Panc1 (cell line): ENCODE results near the gene ARHGAP44. TPM values are rescaled to one million over a fixed set of nuclear protein-coding genes. Genes with fewer than 3 reads are reported as not detected.

Source experiments
- ATAC-seq: fragments of 200-7000 bp; cut with Tn5 transposase; 2 replicates; pipeline ENCODE4 v1.9.1; 2020; ENCODE audit warnings: mild to moderate bottlenecking, moderate library complexity
- BruUV-seq: library from RNA; stranded (reverse); fragments of 400-500 nt; replicated peaks from 2 replicates; lab custom pipeline; 2021; lab: Mats Ljungman, UMichigan
- CTCF ChIA-PET: fragments of 300-600 bp; sonication (Branson Sonifier 250); formaldehyde crosslinking; loops from one replicate; lab custom pipeline; 2022; ENCODE audit warnings: antibody characterized with exemption; lab: Charles Lee
- POLR2A ChIA-PET: fragments of 300-600 bp; sonication (Branson Sonifier 250); formaldehyde crosslinking; loops from one replicate; lab custom pipeline; 2022; ENCODE audit warnings: antibody characterized with exemption; lab: Charles Lee
- DNase-seq: peaks from one replicate; pipeline ENCODE4 v3.0.0-alpha.2; 2010; ENCODE audit warnings: low read depth, low spot score
- H3K27ac ChIP-seq: 2 replicates; pipeline ENCODE4 v1.5.1; 2011; ENCODE audit warnings: mild to moderate bottlenecking, low read length, inconsistent platforms
- H3K27me3 ChIP-seq: fragments of 200-500 bp; sonication (Bioruptor generic); 2 replicates; pipeline ENCODE4 v1.6.0; 2014; ENCODE audit warnings: low read length, inconsistent platforms; ENCODE audit not compliant: control insufficient read depth, insufficient read depth
- H3K36me3 ChIP-seq: fragments of 200-500 bp; sonication (Bioruptor generic); 2 replicates; pipeline ENCODE4 v1.5.1; 2014; ENCODE audit warnings: inconsistent platforms, mild to moderate bottlenecking, low read length, moderate library complexity; ENCODE audit not compliant: control insufficient read depth, insufficient read depth
- H3K4me1 ChIP-seq: 2 replicates; pipeline ENCODE4 v1.5.1; 2011; ENCODE audit warnings: inconsistent platforms, mild to moderate bottlenecking, low read length, moderate library complexity; ENCODE audit not compliant: control insufficient read depth, insufficient read depth
- H3K4me3 ChIP-seq, 2 experiments: 2 replicates each; pipeline ENCODE4 v1.5.1; 2011 to 2012; ENCODE audit warnings: low read depth in 2 of 2, low read length in 2 of 2, mild to moderate bottlenecking in 2 of 2, inconsistent platforms in 1 of 2, moderate library complexity in 1 of 2
- H3K9me3 ChIP-seq: fragments of 200-500 bp; sonication (Bioruptor generic); 2 replicates; pipeline ENCODE4 v1.5.1; 2014; ENCODE audit warnings: low read depth, mild to moderate bottlenecking, inconsistent platforms, low read length, moderate library complexity; ENCODE audit not compliant: control insufficient read depth, insufficient read depth
- CTCF ChIP-seq: fragments of 450-650 bp; IDR thresholded peaks from 2 replicates; pipeline ENCODE4 v1.5.1; 2017; ENCODE audit warnings: mild to moderate bottlenecking
- POLR2AphosphoS5 ChIP-seq: IDR thresholded peaks from 2 replicates; pipeline ENCODE4 v1.6.1; 2012; ENCODE audit warnings: mild to moderate bottlenecking, low read depth, low read length, moderate library complexity
- SIN3A ChIP-seq: IDR thresholded peaks from 2 replicates; pipeline ENCODE4 v1.6.1; 2012; ENCODE audit warnings: low read depth, mild to moderate bottlenecking, low read length, moderate library complexity, borderline replicate concordance; ENCODE audit not compliant: insufficient read depth
- TCF7L2 ChIP-seq: IDR thresholded peaks from 2 replicates; pipeline ENCODE4 v1.6.1; 2011; ENCODE audit warnings: mild to moderate bottlenecking, low read depth, low read length, inconsistent platforms
- in situ Hi-C: cut with HindIII; loops from 2 replicates; pipeline ENCODE4 v1.10.0; 2016; ENCODE audit warnings: low sequenced_read_pairs, low pct_unique_long_range_greater_than_20kb
- intact Hi-C: fragments of 100-400 bp; cut with micrococcal nuclease; formaldehyde crosslinking; loops from one replicate; pipeline ENCODE4 v1.10.0; 2022; ENCODE audit not compliant: unreplicated experiment
- total RNA-seq: library from RNA; stranded (reverse); gene quantifications from one replicate; pipeline ENCODE4 v1.2.1, GENCODE V29; 2021; ENCODE audit not compliant: unreplicated experiment
- TF ChIP-seq, protein P1 (sequence below), 2 experiments: IDR thresholded peaks; 2 replicates each; pipeline ENCODE4 v1.6.1; 2011 to 2012; ENCODE audit warnings: low read depth in 2 of 2, control low read depth in 1 of 2, low read length in 1 of 2, mild to moderate bottlenecking in 1 of 2, moderate library complexity in 1 of 2; ENCODE audit not compliant: insufficient read depth in 1 of 2

Gene ARHGAP44
- total RNA-seq, 1 experiment from 2014 or later = 0.80 TPM

DNA sequence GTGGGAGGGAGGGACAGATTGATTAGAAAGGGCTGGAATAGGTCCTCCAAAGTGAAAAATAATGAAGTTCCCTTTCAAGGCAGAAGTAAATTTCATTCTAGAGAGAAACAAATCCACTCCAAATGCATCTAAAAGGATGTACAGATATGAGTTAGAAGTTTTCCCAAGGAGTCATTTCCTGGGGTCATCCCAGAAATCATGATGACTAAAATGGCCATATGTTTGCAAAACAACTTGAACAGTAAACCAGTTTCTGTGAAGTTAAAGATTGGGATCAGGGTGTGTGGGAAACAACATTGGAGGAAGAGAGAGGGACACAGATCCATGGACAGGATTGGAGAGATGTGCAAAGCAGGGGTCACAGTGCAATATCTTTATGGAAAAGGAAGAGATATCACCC is 32.5 kb upstream of the ARHGAP44 start:
- in situ Hi-C loops (no loop called here), intact Hi-C loops (no loop called here)
- Histone ChIP-seq H3K36me3 (no peaks in the 10 kb centered on the region), H3K9me3 (no peaks in the 10 kb centered on the region), H3K27me3 (no peaks in the 10 kb centered on the region), H3K27ac (no peak overlapping the region), H3K4me1 (no peaks in the 10 kb centered on the region), H3K4me3 (no peak overlapping the region)
- CTCF ChIA-PET = no interaction called here
- ATAC-seq = no peak
- TF ChIP-seq SIN3A (no peak), CTCF (no peak), TCF7L2 (no peak), POLR2AphosphoS5 (no peak)
- TF ChIP-seq, protein P1, sequence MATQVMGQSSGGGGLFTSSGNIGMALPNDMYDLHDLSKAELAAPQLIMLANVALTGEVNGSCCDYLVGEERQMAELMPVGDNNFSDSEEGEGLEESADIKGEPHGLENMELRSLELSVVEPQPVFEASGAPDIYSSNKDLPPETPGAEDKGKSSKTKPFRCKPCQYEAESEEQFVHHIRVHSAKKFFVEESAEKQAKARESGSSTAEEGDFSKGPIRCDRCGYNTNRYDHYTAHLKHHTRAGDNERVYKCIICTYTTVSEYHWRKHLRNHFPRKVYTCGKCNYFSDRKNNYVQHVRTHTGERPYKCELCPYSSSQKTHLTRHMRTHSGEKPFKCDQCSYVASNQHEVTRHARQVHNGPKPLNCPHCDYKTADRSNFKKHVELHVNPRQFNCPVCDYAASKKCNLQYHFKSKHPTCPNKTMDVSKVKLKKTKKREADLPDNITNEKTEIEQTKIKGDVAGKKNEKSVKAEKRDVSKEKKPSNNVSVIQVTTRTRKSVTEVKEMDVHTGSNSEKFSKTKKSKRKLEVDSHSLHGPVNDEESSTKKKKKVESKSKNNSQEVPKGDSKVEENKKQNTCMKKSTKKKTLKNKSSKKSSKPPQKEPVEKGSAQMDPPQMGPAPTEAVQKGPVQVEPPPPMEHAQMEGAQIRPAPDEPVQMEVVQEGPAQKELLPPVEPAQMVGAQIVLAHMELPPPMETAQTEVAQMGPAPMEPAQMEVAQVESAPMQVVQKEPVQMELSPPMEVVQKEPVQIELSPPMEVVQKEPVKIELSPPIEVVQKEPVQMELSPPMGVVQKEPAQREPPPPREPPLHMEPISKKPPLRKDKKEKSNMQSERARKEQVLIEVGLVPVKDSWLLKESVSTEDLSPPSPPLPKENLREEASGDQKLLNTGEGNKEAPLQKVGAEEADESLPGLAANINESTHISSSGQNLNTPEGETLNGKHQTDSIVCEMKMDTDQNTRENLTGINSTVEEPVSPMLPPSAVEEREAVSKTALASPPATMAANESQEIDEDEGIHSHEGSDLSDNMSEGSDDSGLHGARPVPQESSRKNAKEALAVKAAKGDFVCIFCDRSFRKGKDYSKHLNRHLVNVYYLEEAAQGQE (IDR thresholded peaks at IDR 0.05; ENCODE audit: insufficient read depth in 1 of 2, low read depth in 2 of 2, low read length in 1 of 2) = no peak
- DNase-seq = no peak
- POLR2A ChIA-PET = no interaction called here
- BruUV-seq = no TSS peak

GRCh38 chr17:12759090-12759489 is 30.2 kb upstream of the ARHGAP44 start:
- ATAC-seq (no peak), DNase-seq (no peak)
- POLR2A ChIA-PET = no interaction called here
- in situ Hi-C loops (no loop called here), intact Hi-C loops (no loop called here)
- CTCF ChIA-PET = no interaction called here
- no peaks in the 10 kb centered on the region for H3K27me3 ChIP-seq
- H3K4me1 ChIP-seq = no peaks in the 10 kb centered on the region
- H3K36me3 ChIP-seq = no peaks in the 10 kb centered on the region
- H3K9me3 ChIP-seq = no peaks in the 10 kb centered on the region
- no peak for TF ChIP-seq POLR2AphosphoS5
- TF ChIP-seq CTCF = no peak
- TF ChIP-seq, protein P1 (IDR thresholded peaks at IDR 0.05; ENCODE audit: insufficient read depth in 1 of 2, low read depth in 2 of 2, low read length in 1 of 2) = no peak
- TF ChIP-seq TCF7L2 = no peak
- no peak for TF ChIP-seq SIN3A
- no peak overlapping the region for H3K27ac ChIP-seq
- no peak overlapping the region for H3K4me3 ChIP-seq
- BruUV-seq = no TSS peak
